Esophagus muscularis mucosa (tissue), 4 donors: ENCODE measurements around the gene ADAM10. TPM values are rescaled to one million over a fixed set of nuclear protein-coding genes. Genes with fewer than 3 reads are reported as not detected.

Experiments used
- DNase-seq: peaks from one replicate; pipeline ENCODE4 v3.0.0-alpha.2; 2017; ENCODE audit errors: extremely low spot score
- H3K27ac ChIP-seq, 4 donors: fragments of 200-600 bp; sonication (generic); replicated peaks in 1 of 4; 1 replicate in 3 of 4; 2 replicates in 1 of 4; pipeline ENCODE4 v1.5.1; 2016 to 2019; ENCODE audit warnings: mild to moderate bottlenecking in 1 of 4
- H3K27me3 ChIP-seq, 4 donors: fragments of 200-600 bp; sonication (generic); one replicate each; pipeline versions ENCODE4 v1.5.1 to v1.6.0; 2016 to 2019
- H3K36me3 ChIP-seq, 4 donors: fragments of 200-600 bp; sonication (generic); one replicate each; pipeline ENCODE4 v1.5.1; 2016 to 2019
- H3K4me1 ChIP-seq, 4 donors: fragments of 200-600 bp; sonication (generic); one replicate each; pipeline ENCODE4 v1.5.1; 2016 to 2019
- H3K4me3 ChIP-seq, 4 donors: fragments of 200-600 bp; sonication (generic); 1 replicate in 2 of 4; 2 replicates in 2 of 4; pipeline ENCODE4 v1.5.1; 2016 to 2019; ENCODE audit warnings: mild to moderate bottlenecking in 4 of 4, moderate library complexity in 1 of 4
- H3K9me3 ChIP-seq, 4 donors: fragments of 200-600 bp; sonication (generic); 1 replicate in 3 of 4; 2 replicates in 1 of 4; pipeline ENCODE4 v1.5.1; 2016 to 2019
- CTCF ChIP-seq, 3 experiments: fragments of 200-600 bp in 2 of 3; fragments of 450-650 bp in 1 of 3; sonication (generic) in 2 of 3; IDR thresholded peaks; one replicate each; pipeline ENCODE4 v1.5.1; 2017 to 2019; ENCODE audit warnings: antibody characterized with exemption in 3 of 3, mild to moderate bottlenecking in 2 of 3, moderate library complexity in 1 of 3
- EP300 ChIP-seq: sonication (generic); formaldehyde crosslinking; IDR thresholded peaks from one replicate; pipeline ENCODE4 v1.6.1; 2017; ENCODE audit warnings: antibody characterized with exemption
- POLR2A ChIP-seq: fragments of 450-650 bp; IDR thresholded peaks from one replicate; pipeline ENCODE4 v1.6.1; 2017; ENCODE audit warnings: antibody characterized with exemption, moderate library complexity, mild to moderate bottlenecking, low read depth
- POLR2AphosphoS5 ChIP-seq, 2 donors: sonication (generic); formaldehyde crosslinking; IDR thresholded peaks; one replicate each; pipeline ENCODE4 v1.6.1; 2017; ENCODE audit warnings: antibody characterized with exemption in 2 of 2
- WGBS: methylation state at CpG from one replicate; pipeline ENCODE4 v1.1.5; 2018; 5-methylcytosine and 5-hydroxymethylcytosine counted together
- intact Hi-C: fragments of 100-400 bp; cut with DNase I; formaldehyde crosslinking; loops from one replicate; pipeline ENCODE4 v1.15.1; 2023
- total RNA-seq, 4 donors: library from RNA; depleted of rRNA; stranded (reverse); fragments of >200 nt; gene quantifications; one replicate each; pipeline versions ENCODE4 v1.1.0 to v1.2.1, GENCODE V29; 2016

Gene ADAM10
- total RNA-seq, 4 donors from 2014 or later = 43.8 to 58.8 (median 48.5) TPM

- no peak overlapping the region for H3K4me3 ChIP-seq
- intact Hi-C loops = no loop called here
- no peaks in the 10 kb centered on the region for H3K36me3 ChIP-seq
- no peak for DNase-seq
- no peak for TF ChIP-seq POLR2A
- no peak for TF ChIP-seq POLR2AphosphoS5 (IDR thresholded peaks at IDR 0.05)
- no peak for TF ChIP-seq EP300
- TF ChIP-seq CTCF (IDR thresholded peaks at IDR 0.05) = no peak
- no peak overlapping the region for H3K27ac ChIP-seq
- no peaks in the 10 kb centered on the region for H3K27me3 ChIP-seq
- H3K4me1 ChIP-seq = no peaks in the 10 kb centered on the region
- H3K9me3 ChIP-seq = peaks cover 0 to 5% (median 0%) of the 10 kb centered on the region in 4 donors
Measured at GRCh38 chr15:58762285-58762684, 12.8 kb upstream of the ADAM10 start.

- Histone ChIP-seq H3K27me3 (no peaks in the 10 kb centered on the region), H3K36me3 (no peaks in the 10 kb centered on the region), H3K9me3 (peaks cover 0 to 5% (median 0%) of the 10 kb centered on the region in 4 donors), H3K4me3 (no peak overlapping the region), H3K4me1 (no peaks in the 10 kb centered on the region), H3K27ac (no peak overlapping the region)
- 92% methylated on average over 1 of the region's 1 CpG for WGBS
- no peak for DNase-seq
- no peak for TF ChIP-seq POLR2A
- no peak for TF ChIP-seq EP300
- TF ChIP-seq CTCF (IDR thresholded peaks at IDR 0.05) = no peak
- TF ChIP-seq POLR2AphosphoS5 (IDR thresholded peaks at IDR 0.05) = no peak
- intact Hi-C loops = no loop called here
Measured at GRCh38 chr15:58761010-58761388, 11.5 kb upstream of the ADAM10 start.

- no peak overlapping the region for H3K27ac ChIP-seq
- TF ChIP-seq POLR2A (no peak), POLR2AphosphoS5 (IDR thresholded peaks at IDR 0.05) (no peak), CTCF (IDR thresholded peaks at IDR 0.05) (no peak), EP300 (no peak)
- no peak overlapping the region for H3K4me3 ChIP-seq
- peaks cover 0 to 5% (median 0%) of the 10 kb centered on the region in 4 donors for H3K9me3 ChIP-seq
- no peak for DNase-seq
- no peaks in the 10 kb centered on the region for H3K36me3 ChIP-seq
- H3K4me1 ChIP-seq = no peaks in the 10 kb centered on the region
- 72% methylated on average over 7 of the region's 7 CpGs for WGBS
- intact Hi-C loops = no loop called here
- no peaks in the 10 kb centered on the region for H3K27me3 ChIP-seq
Measured at GRCh38 chr15:58760385-58761009, 11.0 kb upstream of the ADAM10 start.

GRCh38 chr15:58758141-58758540, 8.6 kb upstream of the ADAM10 start:
- intact Hi-C loops = no loop called here
- Histone ChIP-seq H3K9me3 (no peaks in the 10 kb centered on the region), H3K27ac (no peak overlapping the region), H3K27me3 (no peaks in the 10 kb centered on the region), H3K4me1 (no peaks in the 10 kb centered on the region), H3K4me3 (no peak overlapping the region), H3K36me3 (no peaks in the 10 kb centered on the region)
- WGBS = 58% methylated on average over 3 of the region's 3 CpGs
- TF ChIP-seq POLR2AphosphoS5 (IDR thresholded peaks at IDR 0.05) (no peak), CTCF (IDR thresholded peaks at IDR 0.05) (no peak), EP300 (no peak), POLR2A (no peak)
- no peak for DNase-seq

GRCh38 chr15:58755956-58756355, 6.4 kb upstream of the ADAM10 start:
- Histone ChIP-seq H3K27ac (no peak overlapping the region), H3K9me3 (no peaks in the 10 kb centered on the region), H3K4me1 (peaks cover 0 to 1% (median 0%) of the 10 kb centered on the region in 4 donors), H3K36me3 (no peaks in the 10 kb centered on the region), H3K4me3 (no peak overlapping the region), H3K27me3 (no peaks in the 10 kb centered on the region)
- no peak for DNase-seq
- 70% methylated on average over 6 of the region's 6 CpGs for WGBS
- TF ChIP-seq EP300 (no peak), POLR2A (no peak), POLR2AphosphoS5 (IDR thresholded peaks at IDR 0.05) (no peak), CTCF (IDR thresholded peaks at IDR 0.05) (no peak)
- intact Hi-C loops = no loop called here
